WTC11 (cell line): ENCODE data around the gene RBM20. TPM values are rescaled to one million over a fixed set of nuclear protein-coding genes. Genes with fewer than 3 reads are reported as not detected.

Experiments
- ATAC-seq: fragments of 200-7000 bp; cut with Tn5 transposase; 2 replicates; pipeline ENCODE4 v1.10.0; 2021; ENCODE audit warnings: mild to moderate bottlenecking, moderate library complexity
- CTCF ChIA-PET: fragments of 300-600 bp; sonication (Branson Sonifier 250); formaldehyde crosslinking; loops from one replicate; lab custom pipeline; 2021; ENCODE audit warnings: antibody characterized with exemption; lab: Charles Lee
- POLR2A ChIA-PET: fragments of 350-600 bp; sonication (Branson Sonifier 250); formaldehyde crosslinking; loops from one replicate; lab custom pipeline; 2021; ENCODE audit warnings: antibody characterized with exemption; lab: Charles Lee
- DNase-seq: peaks from one replicate; pipeline ENCODE4 v3.0.0; 2021; ENCODE audit warnings: low spot score
- H3K27ac Mint-ChIP-seq: 2 replicates; pipeline ENCODE4 v1.8.0; 2021; ENCODE audit warnings: mixed read lengths
- H3K27me3 Mint-ChIP-seq: 2 replicates; pipeline ENCODE4 v1.8.0; 2021; ENCODE audit warnings: low read depth, mild to moderate bottlenecking, moderate library complexity, mixed read lengths
- H3K36me3 Mint-ChIP-seq: 2 replicates; pipeline ENCODE4 v1.8.0; 2021; ENCODE audit warnings: mixed read lengths
- H3K4me1 Mint-ChIP-seq: 2 replicates; pipeline ENCODE4 v1.8.0; 2022; ENCODE audit warnings: mixed read lengths
- H3K4me3 Mint-ChIP-seq: 2 replicates; pipeline ENCODE4 v1.8.0; 2021; ENCODE audit warnings: mild to moderate bottlenecking, moderate library complexity, mixed read lengths
- H3K9me3 Mint-ChIP-seq: 2 replicates; pipeline ENCODE4 v1.8.0; 2021; ENCODE audit warnings: mixed read lengths
- ESRRA ChIP-seq: sonication (generic); formaldehyde crosslinking; IDR thresholded peaks from 2 replicates; pipeline ENCODE4 v1.8.1; 2022; ENCODE audit warnings: mild to moderate bottlenecking, missing genetic modification reagents, borderline replicate concordance
- GTF2I ChIP-seq: fragments of 250-450 bp; sonication (Bioruptor Pico); conservative IDR thresholded peaks from 2 replicates; pipeline ENCODE4 v1.4.0; 2021; ENCODE audit warnings: mild to moderate bottlenecking
- KAT7 ChIP-seq: sonication (generic); formaldehyde crosslinking; IDR thresholded peaks from 2 replicates; pipeline ENCODE4 v1.8.1; 2023; ENCODE audit warnings: missing genetic modification reagents, mild to moderate bottlenecking, borderline replicate concordance
- TCF7 ChIP-seq: sonication (generic); formaldehyde crosslinking; IDR thresholded peaks from 2 replicates; pipeline ENCODE4 v1.8.0; 2022; ENCODE audit warnings: mild to moderate bottlenecking, low read depth, missing genetic modification reagents, moderate library complexity
- ZNF219 ChIP-seq: sonication (generic); formaldehyde crosslinking; IDR thresholded peaks from 2 replicates; pipeline ENCODE4 v1.8.0; 2023; ENCODE audit warnings: missing genetic modification reagents, mild to moderate bottlenecking, borderline replicate concordance
- ZNF232 ChIP-seq: sonication (generic); formaldehyde crosslinking; IDR thresholded peaks from 2 replicates; pipeline ENCODE4 v1.8.0; 2022; ENCODE audit warnings: mild to moderate bottlenecking, missing genetic modification reagents
- ZNF423 ChIP-seq: fragments of 250-450 bp; sonication (Bioruptor Pico); IDR thresholded peaks from 2 replicates; pipeline ENCODE4 v2.1.2; 2022; ENCODE audit warnings: mild to moderate bottlenecking, moderate library complexity
- total RNA-seq: library from RNA; stranded (reverse); gene quantifications from 3 replicates; pipeline ENCODE4 v1.2.3, GENCODE V29; 2021
- TF ChIP-seq, protein P1 (sequence below): sonication (generic); formaldehyde crosslinking; IDR thresholded peaks from 2 replicates; pipeline ENCODE4 v1.8.0; 2022; ENCODE audit warnings: mild to moderate bottlenecking, missing genetic modification reagents
- TF ChIP-seq, protein P2 (sequence below): sonication (generic); formaldehyde crosslinking; IDR thresholded peaks from 2 replicates; pipeline ENCODE4 v1.8.1; 2022; ENCODE audit warnings: mild to moderate bottlenecking, moderate library complexity, missing genetic modification reagents
- TF ChIP-seq, protein P3 (sequence below): sonication (generic); formaldehyde crosslinking; IDR thresholded peaks from 2 replicates; pipeline ENCODE4 v1.8.0; 2023; ENCODE audit warnings: missing genetic modification reagents, mild to moderate bottlenecking, borderline replicate concordance
- TF ChIP-seq, protein P4 (sequence below): fragments of 250-450 bp; sonication (Bioruptor Pico); conservative IDR thresholded peaks from 2 replicates; pipeline ENCODE4 v1.9.0; 2021; ENCODE audit warnings: mild to moderate bottlenecking
- TF ChIP-seq, protein P5 (sequence below): sonication (generic); formaldehyde crosslinking; IDR thresholded peaks from 2 replicates; pipeline ENCODE4 v1.8.0; 2022; ENCODE audit warnings: mild to moderate bottlenecking, missing genetic modification reagents

The RBM20 gene
- total RNA-seq, 1 experiment from 2014 or later, result 0.52 TPM

DNA sequence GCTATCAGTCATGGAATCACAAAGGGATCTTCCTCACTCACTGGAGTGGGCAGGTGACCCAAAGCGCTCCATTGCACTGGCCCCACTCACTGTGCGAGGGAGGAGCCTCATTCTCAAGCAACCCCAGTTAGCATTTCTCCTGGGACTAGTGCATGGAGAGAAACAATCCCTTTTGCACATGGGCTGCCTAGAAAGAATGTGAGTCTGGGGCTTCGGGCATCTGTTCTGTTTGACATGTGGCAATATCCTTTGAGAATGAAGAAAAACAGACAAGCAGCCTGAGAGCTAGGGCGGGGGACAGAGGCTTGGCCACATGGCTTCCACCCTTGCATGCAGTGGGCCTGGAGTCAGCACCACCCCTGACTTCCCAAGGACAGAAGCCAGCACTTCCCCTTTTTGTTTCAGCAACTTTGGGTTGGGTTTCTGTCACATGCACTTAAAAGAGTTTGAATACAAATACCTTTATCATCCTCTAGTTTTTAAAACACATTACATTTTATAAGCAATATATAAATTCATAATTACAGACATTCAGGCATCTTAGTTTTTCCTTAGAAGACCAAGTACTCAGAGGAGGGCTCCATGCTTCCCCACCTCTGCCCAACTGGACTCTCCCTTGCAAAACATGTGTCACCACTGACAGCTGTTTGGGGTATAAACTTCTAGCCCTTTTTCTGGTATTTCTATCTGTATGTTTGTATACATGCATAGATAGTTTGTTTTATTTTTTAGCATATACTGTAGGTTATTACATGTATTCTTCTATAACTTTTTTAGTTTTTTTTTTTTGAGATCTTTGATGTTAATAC, 73.8 kb downstream of the RBM20 start (continued):
- TF ChIP-seq TCF7 (CRISPR knock-in tag), result no peak
- TF ChIP-seq, protein P1, sequence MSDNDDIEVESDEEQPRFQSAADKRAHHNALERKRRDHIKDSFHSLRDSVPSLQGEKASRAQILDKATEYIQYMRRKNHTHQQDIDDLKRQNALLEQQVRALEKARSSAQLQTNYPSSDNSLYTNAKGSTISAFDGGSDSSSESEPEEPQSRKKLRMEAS (CRISPR knock-in tag), result no peak
- TF ChIP-seq, protein P2, sequence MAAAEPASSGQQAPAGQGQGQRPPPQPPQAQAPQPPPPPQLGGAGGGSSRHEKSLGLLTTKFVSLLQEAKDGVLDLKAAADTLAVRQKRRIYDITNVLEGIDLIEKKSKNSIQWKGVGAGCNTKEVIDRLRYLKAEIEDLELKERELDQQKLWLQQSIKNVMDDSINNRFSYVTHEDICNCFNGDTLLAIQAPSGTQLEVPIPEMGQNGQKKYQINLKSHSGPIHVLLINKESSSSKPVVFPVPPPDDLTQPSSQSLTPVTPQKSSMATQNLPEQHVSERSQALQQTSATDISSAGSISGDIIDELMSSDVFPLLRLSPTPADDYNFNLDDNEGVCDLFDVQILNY (CRISPR knock-in tag), result no peak
- TF ChIP-seq ZNF232, result no peak
- TF ChIP-seq, protein P3, sequence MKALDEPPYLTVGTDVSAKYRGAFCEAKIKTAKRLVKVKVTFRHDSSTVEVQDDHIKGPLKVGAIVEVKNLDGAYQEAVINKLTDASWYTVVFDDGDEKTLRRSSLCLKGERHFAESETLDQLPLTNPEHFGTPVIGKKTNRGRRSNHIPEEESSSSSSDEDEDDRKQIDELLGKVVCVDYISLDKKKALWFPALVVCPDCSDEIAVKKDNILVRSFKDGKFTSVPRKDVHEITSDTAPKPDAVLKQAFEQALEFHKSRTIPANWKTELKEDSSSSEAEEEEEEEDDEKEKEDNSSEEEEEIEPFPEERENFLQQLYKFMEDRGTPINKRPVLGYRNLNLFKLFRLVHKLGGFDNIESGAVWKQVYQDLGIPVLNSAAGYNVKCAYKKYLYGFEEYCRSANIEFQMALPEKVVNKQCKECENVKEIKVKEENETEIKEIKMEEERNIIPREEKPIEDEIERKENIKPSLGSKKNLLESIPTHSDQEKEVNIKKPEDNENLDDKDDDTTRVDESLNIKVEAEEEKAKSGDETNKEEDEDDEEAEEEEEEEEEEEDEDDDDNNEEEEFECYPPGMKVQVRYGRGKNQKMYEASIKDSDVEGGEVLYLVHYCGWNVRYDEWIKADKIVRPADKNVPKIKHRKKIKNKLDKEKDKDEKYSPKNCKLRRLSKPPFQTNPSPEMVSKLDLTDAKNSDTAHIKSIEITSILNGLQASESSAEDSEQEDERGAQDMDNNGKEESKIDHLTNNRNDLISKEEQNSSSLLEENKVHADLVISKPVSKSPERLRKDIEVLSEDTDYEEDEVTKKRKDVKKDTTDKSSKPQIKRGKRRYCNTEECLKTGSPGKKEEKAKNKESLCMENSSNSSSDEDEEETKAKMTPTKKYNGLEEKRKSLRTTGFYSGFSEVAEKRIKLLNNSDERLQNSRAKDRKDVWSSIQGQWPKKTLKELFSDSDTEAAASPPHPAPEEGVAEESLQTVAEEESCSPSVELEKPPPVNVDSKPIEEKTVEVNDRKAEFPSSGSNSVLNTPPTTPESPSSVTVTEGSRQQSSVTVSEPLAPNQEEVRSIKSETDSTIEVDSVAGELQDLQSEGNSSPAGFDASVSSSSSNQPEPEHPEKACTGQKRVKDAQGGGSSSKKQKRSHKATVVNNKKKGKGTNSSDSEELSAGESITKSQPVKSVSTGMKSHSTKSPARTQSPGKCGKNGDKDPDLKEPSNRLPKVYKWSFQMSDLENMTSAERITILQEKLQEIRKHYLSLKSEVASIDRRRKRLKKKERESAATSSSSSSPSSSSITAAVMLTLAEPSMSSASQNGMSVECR (CRISPR knock-in tag), result no peak
- no peak for TF ChIP-seq ZNF423 (CRISPR knock-in tag)
- TF ChIP-seq, protein P4, sequence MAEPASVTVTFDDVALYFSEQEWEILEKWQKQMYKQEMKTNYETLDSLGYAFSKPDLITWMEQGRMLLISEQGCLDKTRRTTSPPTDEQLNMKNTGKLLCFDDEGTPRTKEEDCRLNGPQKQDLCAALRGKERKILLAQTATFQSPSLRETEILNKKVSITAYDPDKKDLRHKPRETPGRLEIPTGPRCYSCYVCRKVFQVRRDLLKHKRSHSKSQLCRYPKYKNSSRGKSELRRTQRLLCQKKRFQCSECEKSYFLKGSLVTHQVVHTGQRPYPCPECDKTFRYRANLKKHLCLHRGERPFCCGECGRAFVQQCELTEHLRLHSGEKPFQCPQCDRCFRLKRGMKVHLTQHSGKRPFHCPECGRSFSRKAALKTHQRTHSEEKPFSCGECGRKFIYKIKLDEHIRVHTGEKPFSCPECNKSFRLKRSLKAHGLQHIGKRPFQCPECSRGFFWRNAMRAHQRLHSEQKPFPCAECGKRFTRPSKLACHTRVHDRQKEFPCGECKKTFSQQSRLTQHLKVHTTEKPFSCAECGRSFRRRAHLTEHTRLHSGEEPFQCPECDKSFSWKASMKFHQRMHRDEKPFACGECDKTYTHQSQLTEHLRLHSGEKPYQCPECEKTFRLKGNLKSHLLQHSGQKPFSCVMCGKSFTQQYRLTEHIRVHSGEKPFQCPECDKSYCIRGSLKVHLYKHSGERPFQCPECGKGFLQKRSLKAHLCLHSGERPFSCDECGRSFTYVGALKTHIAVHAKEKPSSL (CRISPR knock-in tag), result no peak
- TF ChIP-seq GTF2I (CRISPR knock-in tag), result no peak
- no peak for TF ChIP-seq KAT7 (CRISPR knock-in tag)
- TF ChIP-seq, all 79 proteins: peak for 0

DNA sequence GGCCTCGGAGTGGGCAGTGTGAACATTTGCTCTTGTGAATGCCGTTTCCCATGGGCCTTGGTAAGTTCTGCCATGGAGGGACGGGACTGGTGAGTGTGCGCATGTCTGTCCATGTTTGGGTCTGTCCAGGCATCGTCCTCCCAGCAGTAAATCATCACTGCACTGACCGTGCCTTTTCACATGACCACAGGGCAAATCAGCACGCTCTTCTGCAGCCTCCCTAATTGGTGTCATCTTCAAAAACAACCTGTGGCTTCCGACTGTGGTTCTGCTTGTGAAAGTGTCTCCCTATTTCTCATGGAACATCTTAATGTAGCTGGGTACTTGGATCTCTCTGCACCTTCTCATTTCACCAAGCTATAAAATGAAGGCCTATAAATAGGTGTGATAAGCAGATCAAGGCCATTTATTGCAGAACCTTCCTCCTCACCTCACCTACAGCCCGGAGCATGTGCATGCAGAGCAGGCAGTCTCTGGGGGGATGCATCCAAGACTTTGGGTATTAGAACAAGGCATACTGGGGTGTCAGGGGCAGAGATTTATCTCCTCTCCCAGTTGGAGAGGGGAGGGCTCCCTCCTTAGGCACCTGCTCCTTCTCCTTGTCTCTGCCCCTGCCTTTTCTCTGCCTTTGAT, 77.4 kb downstream of the RBM20 start:
- Mint-ChIP-seq H3K9me3 (peaks cover 4% of the 10 kb centered on the region), H3K4me1 (peaks cover 26% of the 10 kb centered on the region), H3K27me3 (no peaks in the 10 kb centered on the region), H3K27ac (no peak overlapping the region), H3K36me3 (no peaks in the 10 kb centered on the region), H3K4me3 (no peak overlapping the region)
- ChIA-PET POLR2A (no interaction called here), CTCF (no interaction called here)
- DNase-seq, result no peak
- TF ChIP-seq ZNF219 (CRISPR knock-in tag), result no peak
- TF ChIP-seq, protein P5, sequence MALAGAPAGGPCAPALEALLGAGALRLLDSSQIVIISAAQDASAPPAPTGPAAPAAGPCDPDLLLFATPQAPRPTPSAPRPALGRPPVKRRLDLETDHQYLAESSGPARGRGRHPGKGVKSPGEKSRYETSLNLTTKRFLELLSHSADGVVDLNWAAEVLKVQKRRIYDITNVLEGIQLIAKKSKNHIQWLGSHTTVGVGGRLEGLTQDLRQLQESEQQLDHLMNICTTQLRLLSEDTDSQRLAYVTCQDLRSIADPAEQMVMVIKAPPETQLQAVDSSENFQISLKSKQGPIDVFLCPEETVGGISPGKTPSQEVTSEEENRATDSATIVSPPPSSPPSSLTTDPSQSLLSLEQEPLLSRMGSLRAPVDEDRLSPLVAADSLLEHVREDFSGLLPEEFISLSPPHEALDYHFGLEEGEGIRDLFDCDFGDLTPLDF (CRISPR knock-in tag), result no peak
- ATAC-seq, result no peak

DNA sequence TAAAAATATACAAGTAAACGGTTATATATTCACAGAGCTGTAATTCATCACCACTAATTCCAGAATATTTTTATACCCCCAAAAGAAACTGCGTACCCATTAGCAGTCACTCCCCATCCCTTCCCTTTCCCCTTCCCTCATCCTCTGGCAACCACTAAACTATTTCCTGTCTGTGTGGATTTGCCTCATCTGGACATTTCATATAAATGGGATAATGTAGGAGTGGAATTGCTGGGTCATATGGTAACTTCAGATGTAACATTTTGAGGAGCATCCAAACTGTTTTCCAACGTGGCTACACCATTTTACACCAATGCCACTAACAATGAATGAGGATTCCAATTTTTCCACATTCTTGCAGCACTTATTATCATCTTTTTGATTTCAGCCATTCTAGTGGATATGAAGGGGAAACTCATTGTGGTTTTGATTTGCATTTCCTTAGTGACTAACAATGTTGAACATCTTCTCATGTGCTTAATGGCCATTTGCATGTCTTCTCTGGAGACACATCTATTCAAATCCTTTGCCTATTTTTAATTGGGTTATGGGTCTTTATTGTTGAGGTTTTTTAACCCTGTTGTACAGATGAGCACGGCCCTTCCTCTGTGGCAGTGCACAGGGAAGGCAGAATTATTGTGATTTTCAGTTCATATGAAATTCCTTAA, 79.2 kb downstream of the RBM20 start:
- H3K4me3 Mint-ChIP-seq, result no peak overlapping the region
- peaks cover 18% of the 10 kb centered on the region for H3K4me1 Mint-ChIP-seq
- H3K36me3 Mint-ChIP-seq, result no peaks in the 10 kb centered on the region
- no peak for TF ChIP-seq ESRRA (CRISPR knock-in tag)
- H3K27ac Mint-ChIP-seq, result no peak overlapping the region
- POLR2A ChIA-PET, result no interaction called here
- CTCF ChIA-PET, result no interaction called here
- DNase-seq, result no peak
- no peak for ATAC-seq
- no peaks in the 10 kb centered on the region for H3K27me3 Mint-ChIP-seq
- no peaks in the 10 kb centered on the region for H3K9me3 Mint-ChIP-seq
